Activated naive CD4-positive, alpha-beta T cell treated with Interleukin-2 at 50 U/mL for 16 hours (primary cell): ENCODE results near the gene UNC5C.

Experiments
- DNase-seq: peaks from one replicate; pipeline ENCODE4 v3.0.0-alpha.2; 2020

The UNC5C gene

DNA sequence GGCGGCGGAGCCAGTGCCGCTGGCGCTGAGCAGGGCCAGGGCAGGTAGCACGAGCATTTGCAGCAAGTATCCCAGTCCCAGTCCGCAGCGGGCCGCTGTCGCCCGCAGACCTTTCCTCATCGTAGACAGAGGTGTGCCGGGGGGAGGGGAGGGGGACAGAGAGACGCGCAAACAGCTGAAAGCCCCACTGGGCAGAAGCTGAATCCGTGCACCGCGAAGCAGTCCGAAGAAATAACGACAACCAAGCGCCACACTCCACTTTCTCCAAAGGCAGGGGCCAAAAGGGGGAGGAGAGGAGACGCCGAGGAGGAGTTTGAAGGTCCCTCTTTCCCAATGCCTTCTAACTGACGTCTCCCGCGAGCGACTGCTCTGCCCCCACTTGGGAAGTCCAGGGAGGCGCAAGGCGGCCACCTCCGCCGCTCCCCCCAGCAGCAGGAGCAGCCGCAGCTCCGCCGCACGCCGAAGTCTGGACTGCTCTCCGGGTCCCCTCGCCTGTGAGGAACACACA lies at the start of gene UNC5C:
Gene UNC5C (minus strand): TSS at position 236 of the 508 bp plus-strand sequence.
- DNase-seq = no peak

- DNase-seq = no peak
Observed at GRCh38 chr4:95596676-95597075, 47.9 kb upstream of the UNC5C start.

DNA sequence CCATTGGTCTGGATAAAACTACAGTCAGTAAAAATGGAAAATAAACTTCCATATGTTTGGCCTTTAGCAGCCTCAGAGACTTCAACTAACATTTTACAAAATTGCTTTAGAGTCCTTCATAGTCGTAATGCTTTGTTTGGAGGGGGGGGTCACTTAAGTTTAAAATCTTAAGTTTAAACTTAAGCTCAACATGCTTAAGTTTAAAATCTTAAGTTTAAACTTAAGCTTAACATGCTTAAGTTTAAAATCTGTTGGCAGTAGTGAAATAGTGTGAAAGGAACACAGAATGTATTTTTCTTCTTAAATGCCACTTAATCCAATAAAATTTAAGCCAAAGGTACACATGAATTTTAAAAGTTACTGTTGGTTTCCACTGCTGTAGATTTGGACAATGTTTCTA lies 45.9 kb upstream of the UNC5C start:
- DNase-seq = no peak

DNA sequence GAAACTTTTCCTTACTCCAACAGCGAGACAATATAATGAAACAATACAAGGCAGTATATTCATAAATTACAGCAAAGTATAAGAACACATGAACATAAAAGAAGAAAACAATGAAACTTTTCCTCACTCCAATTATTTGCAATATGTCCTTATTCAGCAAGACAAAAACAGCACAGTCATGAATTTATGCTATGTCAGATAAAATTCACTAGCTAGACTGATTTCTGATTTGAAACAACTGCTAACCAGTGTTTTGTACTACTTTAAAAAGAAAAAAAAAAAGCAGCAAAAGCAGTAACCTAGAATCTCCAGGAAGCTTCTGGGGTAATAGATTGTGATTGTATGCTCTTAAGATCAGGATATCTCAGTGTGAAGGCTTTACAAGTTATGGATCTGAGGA lies 45.2 kb upstream of the UNC5C start:
- no peak for DNase-seq

DNA sequence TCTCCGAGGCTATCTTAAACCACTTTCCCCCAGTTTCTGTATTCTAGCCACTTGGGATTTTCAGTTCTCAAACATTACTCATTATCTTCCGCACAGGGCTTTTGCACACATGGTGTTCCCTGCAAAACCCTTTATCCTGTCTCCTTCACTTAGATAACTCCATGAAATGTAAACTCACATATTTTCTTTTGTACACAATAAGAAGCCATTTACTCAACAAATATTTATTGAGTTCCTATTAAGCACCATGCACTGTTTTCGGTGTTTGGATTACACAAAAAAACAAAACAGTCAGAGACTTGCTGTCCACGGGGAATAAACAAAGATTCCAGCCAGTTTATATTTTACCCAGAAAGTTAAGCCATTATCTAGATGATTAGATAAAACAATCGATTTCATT lies 42.5 kb upstream of the UNC5C start:
- DNase-seq = no peak

DNA sequence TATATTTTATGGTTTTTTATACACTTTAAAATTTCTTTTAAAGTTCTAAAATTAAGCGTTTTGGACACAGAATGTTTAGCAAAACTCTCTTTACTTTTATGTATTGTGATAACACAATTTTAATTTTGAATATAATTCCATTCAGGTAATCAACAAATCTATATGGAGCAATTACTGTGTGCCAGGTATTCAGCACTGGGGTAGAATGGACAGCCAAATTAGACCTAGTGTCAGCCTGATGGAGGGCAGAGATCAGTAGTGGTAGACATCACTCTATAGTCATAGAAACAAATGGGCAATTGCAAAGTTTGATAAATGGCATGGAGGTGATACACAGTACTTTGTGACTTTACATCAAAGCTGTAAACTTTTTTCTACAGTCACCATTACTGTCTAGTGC lies 41.8 kb upstream of the UNC5C start:
- DNase-seq = no peak

DNA sequence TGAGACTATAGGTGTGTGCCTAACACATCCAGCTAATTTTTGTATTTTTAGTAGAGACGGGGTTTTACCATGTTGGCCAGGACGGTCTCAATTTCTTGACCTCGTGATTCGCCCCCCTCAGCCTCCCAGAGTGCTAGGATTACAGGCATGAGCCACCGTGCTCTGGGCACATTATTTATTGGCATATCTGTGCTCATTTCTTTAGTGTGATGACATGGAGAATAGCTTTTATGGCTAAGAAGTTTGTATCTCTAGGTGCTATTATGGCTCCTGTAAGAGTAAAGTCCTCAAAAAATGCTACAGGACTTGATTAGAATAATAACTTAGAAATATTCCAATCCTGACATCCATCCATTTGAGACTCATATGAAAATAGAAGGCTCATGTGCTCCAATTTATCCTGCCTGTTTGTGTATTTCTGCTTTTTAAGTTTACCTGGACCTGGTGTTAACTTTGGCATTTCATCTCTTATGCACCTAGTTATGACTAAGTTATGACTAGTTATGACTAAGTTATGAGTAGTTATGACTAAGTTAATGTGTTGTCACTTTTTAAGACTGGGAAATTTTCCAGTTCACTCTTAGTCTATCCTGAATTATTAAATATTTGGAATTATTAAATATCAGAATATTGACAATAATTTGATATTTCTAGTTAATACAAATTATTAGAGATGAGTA lies 36.4 kb upstream of the UNC5C start:
- no peak for DNase-seq

- DNase-seq = no peak
Observed at GRCh38 chr4:95580226-95580625, 31.5 kb upstream of the UNC5C start.

DNA sequence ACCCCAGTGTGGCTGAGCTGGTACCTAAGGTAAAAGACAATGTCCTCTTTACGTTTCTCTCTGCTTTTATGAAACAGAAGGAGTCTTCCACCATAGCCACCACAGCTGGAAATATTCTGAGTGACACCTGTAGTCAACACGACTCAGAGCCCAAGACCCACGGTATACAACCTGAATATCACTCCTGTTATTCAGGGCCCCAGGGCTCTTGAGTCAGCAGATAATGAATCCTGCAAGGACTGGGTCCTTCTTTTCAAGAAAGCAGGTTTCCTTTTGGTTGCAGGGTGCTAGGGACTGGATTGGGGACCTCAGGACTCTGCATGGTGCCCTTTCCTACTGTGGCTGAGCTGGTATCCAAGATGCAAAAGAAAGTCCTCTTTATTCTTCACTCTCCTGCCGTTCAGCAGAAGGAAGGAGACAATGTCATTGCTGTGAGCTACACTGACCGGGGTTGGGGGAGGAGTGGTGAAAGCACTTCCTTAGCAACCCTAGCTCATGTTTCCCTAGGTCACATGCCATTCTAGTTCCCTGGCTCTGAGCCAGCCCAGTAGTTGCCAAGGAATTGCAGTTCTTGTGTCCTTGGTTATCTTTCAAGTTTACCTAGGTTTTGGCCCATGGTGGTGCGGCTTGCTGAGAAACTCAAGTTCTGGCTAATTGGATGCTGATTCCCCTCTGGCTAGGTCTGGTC lies 23.7 kb upstream of the UNC5C start:
- no peak for DNase-seq

GRCh38 chr4:95571577-95571976 lies 22.8 kb upstream of the UNC5C start:
- no peak for DNase-seq

- DNase-seq = no peak
Observed at GRCh38 chr4:95563638-95564337, 15.0 kb upstream of the UNC5C start.

GRCh38 chr4:95560774-95561173 lies 12.0 kb upstream of the UNC5C start:
- DNase-seq = no peak

GRCh38 chr4:95556207-95556859 lies 7.6 kb upstream of the UNC5C start:
- no peak for DNase-seq

DNA sequence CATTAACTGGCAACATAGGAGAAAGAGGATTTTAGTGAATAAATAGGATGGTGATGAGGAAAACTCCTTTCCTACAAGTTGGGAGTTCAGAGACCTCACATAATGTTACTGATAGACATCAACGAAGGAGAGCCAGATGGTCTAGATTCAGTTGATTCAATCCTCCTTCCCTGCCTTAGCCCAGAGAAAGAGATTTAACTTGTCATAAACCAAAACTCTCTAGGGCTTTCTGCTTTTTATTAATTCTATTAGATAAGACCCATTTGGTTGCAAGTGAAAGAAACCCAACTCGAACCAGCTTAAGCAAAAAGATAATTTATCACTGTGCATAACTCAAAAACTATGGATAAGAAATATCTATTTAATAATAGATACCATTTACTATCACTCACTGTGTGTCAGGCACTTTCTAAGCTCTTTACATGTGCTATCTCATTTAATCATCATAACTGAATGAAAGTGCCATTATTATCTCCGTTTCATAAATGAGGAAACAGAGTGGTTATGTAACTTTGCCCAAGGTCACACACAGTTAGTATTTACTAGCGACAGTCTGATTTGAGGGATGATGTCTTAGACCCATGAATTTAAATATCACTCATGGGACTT lies 4.3 kb upstream of the UNC5C start:
- DNase-seq = no peak

DNA sequence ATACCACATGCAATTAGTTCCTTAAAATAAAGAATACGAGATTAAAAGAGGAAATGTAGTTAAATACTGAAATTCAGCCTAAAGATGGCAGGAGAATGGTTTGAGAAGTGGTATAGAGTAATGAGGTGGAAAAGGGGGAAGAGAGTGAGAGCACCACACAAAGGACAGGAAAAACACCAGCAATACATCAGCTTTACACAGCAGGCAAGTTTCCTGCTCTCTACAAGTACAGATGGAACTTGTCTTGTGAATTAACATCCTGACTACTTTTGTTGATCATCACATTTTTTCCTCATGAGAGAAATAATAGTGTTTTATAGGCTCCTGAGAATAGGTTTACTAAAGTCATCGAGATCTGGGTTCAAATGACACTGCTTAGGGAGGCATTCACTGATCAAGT lies 2.9 kb upstream of the UNC5C start:
- DNase-seq = no peak

DNA sequence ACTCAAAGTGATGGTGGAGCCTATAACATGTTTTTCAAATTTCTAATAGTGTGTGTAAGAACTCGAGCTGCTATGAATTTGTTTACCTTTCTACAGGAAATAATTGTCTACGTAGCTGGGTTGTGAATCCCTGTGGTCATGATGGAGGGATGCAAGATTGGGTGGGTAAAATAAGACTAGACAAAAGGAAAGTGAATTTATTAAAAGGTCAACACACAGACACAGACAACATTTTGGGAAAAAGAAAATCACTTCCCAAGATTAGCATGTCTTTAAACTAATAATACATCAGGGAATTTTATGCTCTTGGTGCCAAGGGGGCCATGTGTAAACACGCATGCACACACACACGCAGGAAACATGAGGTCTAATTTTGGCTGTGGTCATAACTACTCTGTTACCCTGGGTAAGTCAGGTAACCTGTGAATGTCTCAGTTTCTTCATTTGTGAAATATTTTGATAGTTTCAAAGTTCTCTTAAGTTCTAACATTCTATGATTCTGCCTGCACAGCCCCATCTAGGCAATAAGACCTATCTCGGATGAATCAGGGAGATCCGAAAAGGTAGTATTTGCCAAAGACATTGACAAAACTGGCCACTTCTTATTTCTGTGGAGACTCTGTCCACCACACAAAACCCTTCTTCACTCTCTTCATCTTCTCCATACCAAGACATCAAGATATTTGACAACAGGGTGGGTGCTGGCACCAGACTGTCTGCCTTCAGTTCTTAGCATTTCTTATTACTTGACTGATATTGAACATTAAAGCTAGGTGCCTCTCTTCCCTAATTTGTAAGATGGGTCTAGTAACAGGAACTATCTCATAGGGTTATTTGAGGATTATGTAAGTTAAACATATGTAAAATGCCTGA lies 1.6 kb upstream of the UNC5C start:
- DNase-seq = no peak

DNA sequence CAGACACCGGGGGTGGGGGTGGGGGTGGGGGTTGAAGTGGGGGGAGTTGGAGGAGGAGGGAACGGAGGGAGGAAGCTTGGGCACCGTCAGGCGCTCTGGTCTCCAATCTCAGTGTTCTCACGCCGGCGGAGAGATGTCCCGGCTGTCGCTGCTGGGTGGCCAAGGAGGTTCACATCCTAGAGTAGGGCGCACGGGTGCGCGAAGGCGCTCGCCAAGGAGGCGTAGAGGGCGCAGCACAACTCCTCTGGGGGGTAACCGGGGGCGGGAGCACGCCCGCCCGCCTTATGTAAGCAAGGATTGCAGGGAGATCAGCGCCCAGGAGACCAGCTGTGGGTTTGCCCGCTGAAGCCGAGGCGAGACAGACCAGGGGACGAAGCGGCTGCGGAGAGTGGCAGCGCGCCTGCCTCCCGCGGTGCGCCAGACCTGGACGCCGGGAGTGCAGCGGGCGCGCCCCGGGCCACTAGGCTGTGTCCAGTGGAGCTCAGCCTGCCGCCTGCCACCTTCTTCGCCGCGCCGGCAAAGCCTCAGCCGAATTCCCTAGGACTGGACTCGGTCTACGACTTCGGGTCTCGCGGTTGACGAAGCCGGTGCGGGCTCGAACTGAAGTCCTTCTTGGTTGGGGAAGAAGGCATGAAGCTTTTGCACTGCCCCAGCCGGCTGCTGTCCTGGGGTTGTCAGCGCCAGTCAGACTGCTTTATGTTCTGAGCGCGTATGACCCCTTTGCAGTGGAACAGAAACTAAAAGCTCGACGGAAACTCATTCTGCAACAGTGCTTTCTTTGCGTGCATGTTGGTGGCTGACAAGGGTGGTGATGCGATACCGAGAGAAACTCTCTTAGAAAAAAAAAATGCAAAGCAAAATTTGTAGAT lies 707 bp upstream of the UNC5C start:
- DNase-seq = no peak

- no peak for DNase-seq
Observed at GRCh38 chr4:95547715-95548471, 880 bp downstream of the UNC5C start.

- DNase-seq = no peak
Observed at GRCh38 chr4:95546866-95547714, 1.7 kb downstream of the UNC5C start.
